ENCODE data around the gene DCTN3.

Gene DCTN3

GRCh38 chr9:34615132-34615531 lies 5.2 kb downstream of the DCTN3 start:
- no peak for DNase-seq

GRCh38 chr9:34612788-34613390 lies 7.4 kb downstream of the DCTN3 start:
- peak; percentile 91 for DNase-seq

DNA sequence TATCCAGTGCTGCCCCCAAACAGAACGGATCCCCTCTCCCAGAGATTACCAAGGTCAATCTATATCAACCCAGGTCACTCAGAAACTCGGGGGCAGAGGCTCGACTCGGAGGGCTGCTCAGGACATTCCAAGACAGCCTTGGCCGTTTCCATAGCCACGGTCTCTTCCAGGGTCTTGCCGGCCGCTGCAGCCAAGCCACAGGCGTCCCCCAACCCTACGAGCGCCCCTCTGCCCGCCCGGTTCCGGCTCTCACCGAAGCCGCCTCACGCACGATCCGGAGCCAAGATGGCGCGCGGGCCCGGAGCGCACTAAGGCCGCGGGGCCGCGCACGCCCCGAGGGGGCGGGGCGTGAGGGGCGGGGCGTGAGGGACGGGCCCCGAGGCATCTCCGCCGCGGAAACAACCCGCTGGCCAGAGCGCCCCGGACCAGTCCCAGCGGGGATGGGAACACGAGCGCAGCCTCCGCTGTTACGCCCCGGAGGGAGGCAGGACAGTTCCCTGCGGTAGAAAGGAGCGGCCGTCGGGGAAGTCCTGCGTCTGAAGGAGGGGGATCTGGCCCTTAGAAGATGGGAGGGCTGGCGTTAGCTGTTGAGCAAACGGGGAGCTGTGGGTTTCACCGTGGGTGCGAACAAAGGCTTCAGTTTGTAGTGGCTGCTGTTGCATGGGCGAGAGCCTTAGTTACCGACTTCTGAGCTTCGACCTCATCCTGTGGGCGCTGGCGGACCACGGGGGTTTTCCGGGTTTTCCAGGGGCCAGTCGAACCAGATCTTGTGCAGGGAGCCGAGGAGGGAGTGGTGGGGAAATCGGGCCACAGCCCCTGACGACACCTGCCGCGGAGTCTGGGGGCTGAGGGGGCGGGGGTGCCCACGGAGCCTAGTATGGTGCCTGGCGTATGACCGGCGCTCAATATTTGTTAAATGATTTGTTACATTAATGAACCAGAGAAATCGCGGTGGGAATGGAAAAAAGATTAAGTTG lies 8.2 kb downstream of the DCTN3 start, which contains the start of gene RPP25L:
TSS of gene RPP25L (minus strand) at position 287 of the 977 bp plus-strand sequence. CDS start 801 bp downstream, outside the sequence.
- DNase-seq, result peak; percentile 96

DNA sequence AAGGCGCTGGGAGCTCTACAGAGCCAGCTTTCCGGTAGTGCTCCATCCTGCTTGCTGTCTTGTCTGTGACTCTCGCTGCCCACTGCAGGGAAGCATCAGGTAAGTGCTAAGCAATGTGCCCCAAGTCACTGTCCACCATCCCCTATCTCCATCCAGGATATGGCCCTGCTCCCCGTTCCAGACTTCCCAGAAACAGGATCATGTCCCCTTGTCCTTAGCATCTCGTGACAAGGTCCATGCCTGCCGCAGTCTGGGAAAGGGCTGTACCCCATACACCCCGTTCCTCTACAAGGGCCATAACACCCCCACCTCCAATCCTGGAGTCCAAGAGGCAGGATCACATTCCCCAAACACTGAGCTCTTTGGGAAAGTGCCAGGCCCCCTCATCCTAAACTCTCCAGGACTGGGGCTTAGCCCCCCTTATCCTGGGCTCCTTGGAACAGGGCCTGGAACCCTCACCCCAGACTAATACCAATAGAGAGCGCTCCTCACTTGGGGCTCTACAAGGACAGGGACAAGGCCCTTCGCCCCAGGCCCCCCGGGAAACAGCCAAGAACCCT lies 9.0 kb downstream of the DCTN3 start:
- DNase-seq, result no peak

DNA sequence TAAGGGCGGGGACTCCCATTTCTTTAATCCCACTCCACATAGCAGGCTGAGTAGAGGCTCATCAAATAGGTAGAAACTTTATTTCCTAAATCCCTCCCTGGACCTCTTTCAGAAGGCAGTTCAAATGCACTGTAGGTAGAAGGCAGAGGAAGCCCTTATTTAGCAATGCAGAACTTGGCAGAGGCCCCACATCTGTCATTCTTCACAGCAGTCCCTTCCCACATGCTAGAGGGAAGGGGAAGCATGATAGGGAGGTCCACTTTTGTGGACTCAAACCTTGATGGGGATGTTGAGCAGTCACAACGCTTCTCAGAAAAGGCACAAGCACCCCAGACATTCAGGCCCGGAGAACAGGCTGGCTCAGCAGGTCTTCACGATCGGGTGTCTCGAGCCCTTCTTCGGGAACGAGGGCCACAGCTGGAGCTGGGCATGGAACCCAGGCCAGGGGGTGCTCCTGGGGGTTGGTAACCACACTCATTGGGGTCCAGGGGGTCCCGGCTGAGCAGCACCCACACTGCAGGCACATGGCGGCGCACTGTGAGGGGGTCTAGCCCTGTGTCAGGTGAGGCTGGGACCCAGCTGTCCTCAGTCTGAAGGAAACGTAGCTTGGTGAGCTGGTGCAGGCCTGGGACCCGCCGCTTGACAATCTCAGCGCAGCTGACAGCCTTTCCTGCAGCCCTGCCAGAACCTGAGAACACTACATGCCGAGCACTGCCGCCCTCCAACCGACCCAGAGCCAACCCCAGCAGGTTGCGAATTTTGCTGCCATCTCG lies 9.7 kb downstream of the DCTN3 start:
- DNase-seq, result no peak

DNA sequence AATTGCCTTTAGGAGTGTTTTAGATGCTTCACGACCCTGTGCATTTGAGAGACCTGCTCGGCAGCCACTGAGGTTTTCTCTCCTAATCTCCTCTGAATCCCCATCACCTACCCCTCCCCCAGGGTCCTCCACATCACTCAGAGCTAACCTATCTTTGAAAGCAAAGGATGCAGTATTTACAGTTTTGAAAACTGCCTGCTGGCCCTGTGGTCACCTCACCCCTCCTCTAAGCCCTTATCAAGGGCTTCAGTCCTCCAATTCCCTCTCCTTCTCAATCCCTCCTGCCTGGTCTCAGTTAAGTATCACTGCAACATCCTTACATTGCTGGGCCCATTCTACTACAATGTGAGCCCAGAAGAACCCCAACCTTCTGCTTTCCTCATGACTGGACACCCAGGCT lies 13.0 kb downstream of the DCTN3 start:
- DNase-seq, result no peak

DNA sequence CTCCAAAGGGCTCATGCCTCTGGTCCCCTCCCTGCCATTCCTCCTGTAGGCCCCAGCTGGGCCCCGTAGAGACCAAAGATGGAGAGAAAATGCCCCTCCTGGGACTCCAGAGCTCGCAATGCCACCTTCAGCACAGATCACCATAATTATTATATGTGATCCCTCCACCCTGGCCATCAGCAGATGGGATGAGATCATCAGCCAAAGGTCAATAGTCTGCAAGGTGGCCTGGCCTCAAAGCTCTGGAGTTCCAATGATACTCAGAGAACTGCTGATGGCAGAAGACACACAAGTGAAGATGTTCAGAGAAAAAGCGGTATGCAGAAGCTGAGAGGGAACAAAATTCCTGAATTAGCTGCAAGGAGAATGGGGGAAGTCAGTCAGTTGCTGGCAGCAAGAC lies 13.4 kb downstream of the DCTN3 start:
- no peak for DNase-seq

DNA sequence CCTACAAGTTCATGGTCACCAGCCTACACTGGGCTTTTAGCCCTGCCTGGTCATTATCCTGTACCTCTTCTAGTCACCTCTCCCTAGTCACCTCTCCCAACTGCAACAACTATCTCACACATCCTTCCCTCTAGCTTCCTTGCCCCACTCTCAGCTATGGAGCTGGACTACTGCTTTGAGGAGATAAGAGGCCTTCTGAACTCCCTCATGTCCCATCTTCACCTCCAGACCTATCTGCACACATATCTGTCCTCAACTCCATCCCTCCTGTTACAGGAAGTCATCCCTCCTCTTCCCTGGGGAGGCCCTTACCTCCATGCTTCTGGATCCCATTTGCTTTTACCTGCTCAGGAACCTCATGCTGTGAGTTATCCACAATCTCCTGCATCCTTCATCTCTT lies 14.1 kb downstream of the DCTN3 start:
- DNase-seq, result no peak

- peak; percentile 81 for DNase-seq
Measured at GRCh38 chr9:34603610-34604231, 16.6 kb downstream of the DCTN3 start.

GRCh38 chr9:34601937-34602573 lies 18.2 kb downstream of the DCTN3 start:
- no peak for DNase-seq

DNA sequence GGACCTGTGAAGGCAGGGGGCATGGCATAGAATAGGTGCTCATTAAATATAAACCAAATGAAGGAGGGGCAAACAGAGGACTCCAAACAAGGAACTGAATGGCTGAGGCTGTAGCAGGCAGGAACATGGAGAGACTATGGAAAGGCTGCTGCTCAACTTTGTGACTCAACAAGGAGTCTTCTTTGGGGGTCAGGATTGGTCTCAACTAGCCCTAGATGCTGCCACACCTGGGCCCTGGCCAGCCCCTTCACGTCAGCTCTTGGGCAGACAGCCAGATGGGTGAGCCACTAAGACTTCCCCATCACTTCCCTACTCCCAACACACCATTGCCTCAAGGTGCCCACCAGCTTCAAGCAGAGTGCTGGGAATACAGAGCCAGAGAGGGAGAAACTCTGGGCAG lies 19.4 kb downstream of the DCTN3 start:
- DNase-seq, result no peak

DNA sequence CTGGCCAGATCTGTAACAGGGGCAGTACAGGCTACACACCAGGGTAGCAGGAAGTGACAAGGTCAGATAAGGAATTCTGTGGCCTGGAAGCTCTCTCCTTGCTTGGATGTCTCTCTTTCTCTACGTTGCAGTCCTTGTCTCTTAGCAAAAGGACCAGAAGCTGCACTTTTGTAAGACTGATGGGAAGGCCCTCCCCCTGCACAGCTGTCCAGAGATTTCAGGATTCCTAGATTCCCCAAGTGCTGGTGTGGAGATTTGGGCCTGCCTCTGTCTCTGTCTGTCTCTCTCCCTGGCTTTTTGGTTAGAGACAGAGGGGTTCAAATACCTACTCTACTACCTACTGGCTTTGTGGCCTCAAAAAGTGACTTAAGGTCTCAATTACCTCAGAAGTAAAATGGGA lies 20.7 kb downstream of the DCTN3 start:
- no peak for DNase-seq

DNA sequence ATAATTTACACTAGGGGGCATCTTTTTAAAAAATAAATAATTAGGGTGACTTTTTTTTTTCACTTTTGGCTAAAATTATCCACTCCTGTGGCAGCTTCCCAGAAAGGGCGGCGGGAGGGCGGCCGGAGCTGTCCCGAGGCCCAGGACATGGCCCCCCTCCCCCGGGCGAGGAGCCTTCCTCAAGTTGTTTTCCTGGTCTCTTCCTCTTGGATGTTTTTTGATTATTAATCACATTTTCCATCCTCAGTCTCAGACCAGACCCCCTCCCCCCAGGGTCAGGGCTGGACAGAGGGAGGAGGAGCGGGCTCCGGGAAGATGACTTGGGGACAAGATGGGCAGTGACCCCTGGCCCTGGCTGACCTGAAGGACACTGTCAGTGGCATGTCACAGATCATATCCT lies 26.1 kb downstream of the DCTN3 start:
- DNase-seq, result no peak

DNA sequence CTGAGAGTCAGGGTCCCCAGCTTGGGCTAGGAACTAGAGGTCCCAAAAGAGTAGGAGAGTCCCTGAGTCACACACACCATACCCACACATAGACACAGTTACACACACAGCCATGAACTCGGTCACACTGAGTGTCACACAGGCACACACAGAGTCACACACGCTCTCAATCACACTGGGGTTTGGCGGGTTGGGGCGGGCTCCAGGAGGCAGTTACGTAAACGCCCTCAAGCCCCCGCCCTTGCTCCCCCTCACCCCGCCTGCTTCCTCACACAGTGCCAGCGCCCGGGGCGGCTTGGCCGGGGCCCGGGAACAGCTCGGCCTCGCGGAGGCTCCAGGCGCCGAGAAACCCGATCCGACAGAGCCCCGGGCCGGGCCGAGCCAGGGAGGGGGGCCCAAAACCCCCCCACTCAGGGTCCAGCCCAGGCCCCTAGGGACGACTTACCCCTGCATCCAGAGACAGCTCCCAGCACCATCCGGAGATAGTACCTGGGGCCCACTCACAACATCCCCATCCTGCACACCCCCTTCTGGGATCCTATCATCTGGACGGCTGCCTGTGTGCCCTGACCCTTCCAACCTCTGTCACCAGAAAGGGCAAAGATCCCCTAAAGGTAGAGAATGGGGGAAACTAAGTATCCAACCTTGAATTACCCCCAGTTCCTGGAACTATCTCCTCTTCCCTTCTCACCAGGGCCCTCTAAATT lies 27.2 kb downstream of the DCTN3 start:
- peak; percentile 22 for DNase-seq

DNA sequence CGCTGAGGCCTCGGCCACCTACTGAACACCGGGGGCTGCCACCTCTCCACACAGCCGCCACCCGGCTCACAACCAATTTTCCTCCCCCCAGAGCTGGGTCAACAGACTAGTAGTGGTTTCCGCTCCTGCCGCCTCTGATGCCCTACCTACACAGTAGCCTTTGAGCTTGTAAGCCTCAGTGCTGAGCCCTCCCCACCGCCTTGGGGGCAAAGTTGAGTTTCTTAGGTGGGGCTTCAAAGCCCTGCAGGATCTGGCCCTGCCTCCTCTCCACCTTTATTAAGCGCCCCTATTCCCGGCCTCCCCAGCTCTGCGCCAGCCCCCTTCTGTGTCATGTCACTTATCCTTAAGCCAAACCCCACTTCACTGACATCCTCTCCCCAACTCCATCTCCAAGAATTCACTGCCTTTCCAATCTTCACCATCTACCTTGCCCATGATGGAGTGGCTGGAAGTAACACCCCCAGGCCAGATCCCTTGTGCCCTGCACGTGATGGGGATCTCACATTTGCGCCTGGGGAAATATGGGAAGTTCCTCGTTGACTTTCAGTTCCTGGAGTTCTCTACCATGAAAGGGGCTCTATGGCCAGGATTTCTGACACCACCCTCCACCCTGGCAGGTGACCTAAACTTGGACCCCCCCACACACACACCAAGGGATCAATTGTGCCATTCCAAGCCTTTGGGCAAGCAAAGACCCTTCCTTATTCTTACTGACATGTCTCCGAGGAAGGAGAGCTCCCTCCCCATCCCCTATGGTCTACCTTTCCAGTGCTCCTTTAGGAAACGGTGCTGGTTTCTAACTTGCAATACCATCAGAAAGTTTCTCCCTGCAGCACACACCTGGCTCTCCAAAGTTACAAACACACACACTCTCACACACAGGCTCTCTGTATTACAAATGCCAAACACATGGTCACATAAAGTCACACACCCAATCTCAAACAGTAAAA lies 28.1 kb downstream of the DCTN3 start:
- DNase-seq, result peak; percentile 64

DNA sequence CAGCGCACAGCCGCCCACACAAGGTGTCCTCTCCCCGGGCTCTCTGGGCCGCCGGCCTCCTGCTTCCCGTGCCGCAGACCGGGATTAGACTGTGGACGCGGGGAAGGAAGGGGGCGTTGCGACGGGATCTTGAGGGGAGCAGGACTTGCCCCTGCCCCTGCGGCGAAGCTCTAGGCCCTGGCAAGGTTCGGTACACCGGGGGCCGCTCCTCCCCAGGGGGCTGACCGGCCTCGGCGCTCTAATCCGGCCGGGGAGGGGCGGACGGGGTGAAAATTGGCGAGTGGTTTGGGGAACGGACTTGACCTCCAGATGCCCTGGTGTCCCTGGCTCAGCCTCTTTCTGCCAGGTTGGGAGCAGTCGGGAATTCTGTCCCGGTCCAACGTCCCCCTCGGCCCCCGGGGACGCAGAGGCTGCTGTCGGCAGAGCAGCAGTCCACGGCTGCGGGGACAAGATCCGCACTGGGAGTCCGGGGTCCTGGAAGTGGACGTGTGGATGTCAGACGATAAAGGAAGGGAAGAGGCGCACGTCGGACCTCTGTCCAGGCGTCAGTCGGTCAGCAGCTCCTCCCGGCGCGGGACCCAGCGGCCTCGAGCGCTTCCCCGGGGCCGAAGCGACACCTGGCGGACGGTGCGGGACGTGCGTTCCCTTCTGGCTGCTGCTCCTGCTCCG lies 28.9 kb downstream of the DCTN3 start:
- DNase-seq, result peak; percentile 90

DNA sequence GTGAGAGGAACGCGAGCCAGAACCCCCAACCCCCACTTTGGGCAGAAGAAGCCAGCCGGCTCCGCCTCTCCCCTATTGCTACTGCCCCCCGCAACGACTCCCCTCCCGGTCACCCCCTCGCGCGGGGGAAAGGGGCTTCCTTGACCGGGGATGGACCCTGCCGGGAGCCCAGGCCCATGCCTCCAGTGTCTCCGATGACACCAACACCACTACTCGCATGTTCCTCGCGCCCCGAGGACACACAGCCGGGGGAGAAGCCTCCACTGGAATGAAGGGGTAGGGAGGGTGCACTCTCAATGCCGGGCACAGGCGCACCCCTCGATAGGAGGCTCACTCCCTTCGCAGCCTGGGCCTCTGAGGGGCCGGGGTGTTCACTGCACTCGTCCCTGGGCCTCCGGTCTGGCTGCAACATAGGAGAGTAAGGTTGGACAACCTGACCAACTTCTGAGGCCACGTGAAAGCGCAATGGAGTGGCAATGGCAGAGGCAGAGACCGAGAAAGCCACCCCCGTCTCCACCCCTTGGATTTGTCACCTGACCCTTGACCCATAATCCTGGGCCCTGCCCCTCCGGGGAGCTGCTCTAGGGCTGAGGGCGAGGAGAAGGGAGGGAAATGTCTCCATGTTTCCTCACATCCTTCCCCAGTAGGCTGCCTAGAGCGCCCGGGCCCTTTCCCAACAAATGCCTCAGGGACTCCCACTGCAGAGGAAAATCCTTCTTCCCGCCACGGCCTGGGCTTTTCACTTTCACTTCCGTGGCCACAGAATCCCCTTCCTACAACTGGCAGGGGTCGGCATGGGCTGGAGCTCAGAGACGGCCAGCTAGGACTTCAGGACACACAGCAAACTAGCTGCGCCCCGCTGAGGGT lies 29.7 kb downstream of the DCTN3 start:
- DNase-seq, result no peak

- DNase-seq, result no peak
Measured at GRCh38 chr9:34589636-34590380, 30.5 kb downstream of the DCTN3 start, which contains the start of gene CNTFR. Gene CNTFR, minus strand, starts transcription at chr9:34589724. Its CDS starts 20,743 bp downstream, at chr9:34568981.

Data from suppressor macrophage treated with lipopolysaccharide for 4 hours (primary cell).